Testis (tissue), 2 donors: ENCODE data around the gene EFCAB12.

Experiments
- CTCF ChIP-seq, 3 experiments: fragments of 450-650 bp in 2 of 3; fragments of 200-600 bp in 1 of 3; sonication (generic) in 1 of 3; IDR thresholded peaks; one replicate each; pipeline ENCODE4 v1.5.1; 2016 to 2019; ENCODE audit warnings: antibody characterized with exemption in 3 of 3, mild to moderate bottlenecking in 2 of 3, moderate library complexity in 1 of 3
- POLR2A ChIP-seq: fragments of 450-650 bp; IDR thresholded peaks from one replicate; pipeline ENCODE4 v1.6.1; 2017; ENCODE audit warnings: antibody characterized with exemption, mild to moderate bottlenecking, moderate library complexity

- TF ChIP-seq CTCF (IDR thresholded peaks at IDR 0.05) (no peak), POLR2A (no peak)
These were observed 9.0 kb downstream of the EFCAB12 start for GRCh38 chr3:129419476-129419875.
